Measurements from ENCODE around the gene DNAH8.

DNAH8 gene

GRCh38 chr6:38776515-38776914 lies 61.4 kb downstream of the DNAH8 start:
- Histone ChIP-seq H3K4me3 (ENCODE audit: low read depth in 1 of 2, low read length in 1 of 2) (no peak overlapping the region), H3K27me3 (no peaks in the 10 kb centered on the region), H3K9me3 (no peaks in the 10 kb centered on the region), H3K4me1 (ENCODE audit: control insufficient read depth in 1 of 2, insufficient read depth in 1 of 2, low read depth in 1 of 2, low read length in 1 of 2) (no peaks in the 10 kb centered on the region), H3K36me3 (no peaks in the 10 kb centered on the region), H3K27ac (no peak overlapping the region)
- TF ChIP-seq, protein P1, sequence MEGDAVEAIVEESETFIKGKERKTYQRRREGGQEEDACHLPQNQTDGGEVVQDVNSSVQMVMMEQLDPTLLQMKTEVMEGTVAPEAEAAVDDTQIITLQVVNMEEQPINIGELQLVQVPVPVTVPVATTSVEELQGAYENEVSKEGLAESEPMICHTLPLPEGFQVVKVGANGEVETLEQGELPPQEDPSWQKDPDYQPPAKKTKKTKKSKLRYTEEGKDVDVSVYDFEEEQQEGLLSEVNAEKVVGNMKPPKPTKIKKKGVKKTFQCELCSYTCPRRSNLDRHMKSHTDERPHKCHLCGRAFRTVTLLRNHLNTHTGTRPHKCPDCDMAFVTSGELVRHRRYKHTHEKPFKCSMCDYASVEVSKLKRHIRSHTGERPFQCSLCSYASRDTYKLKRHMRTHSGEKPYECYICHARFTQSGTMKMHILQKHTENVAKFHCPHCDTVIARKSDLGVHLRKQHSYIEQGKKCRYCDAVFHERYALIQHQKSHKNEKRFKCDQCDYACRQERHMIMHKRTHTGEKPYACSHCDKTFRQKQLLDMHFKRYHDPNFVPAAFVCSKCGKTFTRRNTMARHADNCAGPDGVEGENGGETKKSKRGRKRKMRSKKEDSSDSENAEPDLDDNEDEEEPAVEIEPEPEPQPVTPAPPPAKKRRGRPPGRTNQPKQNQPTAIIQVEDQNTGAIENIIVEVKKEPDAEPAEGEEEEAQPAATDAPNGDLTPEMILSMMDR (IDR thresholded peaks at IDR 0.05) = no peak

DNA sequence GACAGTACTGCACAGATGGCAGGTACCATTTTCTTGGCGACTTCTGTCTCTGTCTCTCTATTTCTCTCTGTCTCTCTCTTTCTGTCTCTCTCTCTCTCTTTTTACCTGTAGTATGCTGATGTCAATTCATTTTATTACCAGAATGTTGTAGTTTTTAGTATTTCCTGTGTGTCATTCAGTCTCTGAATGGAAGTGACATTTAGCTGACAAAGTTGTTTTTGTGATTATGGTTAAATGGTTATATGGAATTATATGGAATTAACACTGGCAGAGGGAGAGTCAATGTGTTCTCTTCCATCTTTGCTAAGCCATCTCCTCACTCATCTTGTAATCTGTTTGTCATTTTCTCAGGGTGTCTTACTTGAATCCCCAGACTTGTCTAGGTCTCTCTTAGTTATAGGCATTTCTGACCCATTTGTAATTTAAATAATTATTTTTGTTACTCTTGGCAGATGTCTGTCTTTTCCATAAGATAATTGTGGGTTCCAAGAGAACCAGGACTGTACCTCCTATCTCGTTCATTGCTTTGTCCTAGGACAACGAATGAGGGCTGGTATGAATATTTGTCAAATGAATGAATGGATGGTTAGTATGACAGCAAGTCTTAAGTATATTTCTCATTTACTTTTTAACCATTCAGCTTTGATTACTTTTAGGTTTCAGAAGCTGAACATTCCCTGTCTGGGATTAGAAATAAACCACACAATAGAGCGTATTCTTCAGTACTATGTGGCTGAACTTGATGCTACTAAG lies 64.4 kb downstream of the DNAH8 start:
- Histone ChIP-seq H3K4me3 (ENCODE audit: low read depth in 1 of 2, low read length in 1 of 2) (no peak overlapping the region), H3K9me3 (no peaks in the 10 kb centered on the region), H3K4me1 (ENCODE audit: control insufficient read depth in 1 of 2, insufficient read depth in 1 of 2, low read depth in 1 of 2, low read length in 1 of 2) (no peaks in the 10 kb centered on the region), H3K27ac (no peak overlapping the region), H3K27me3 (no peaks in the 10 kb centered on the region), H3K36me3 (no peaks in the 10 kb centered on the region)
- TF ChIP-seq, protein P1 (IDR thresholded peaks at IDR 0.05) = no peak

DNA sequence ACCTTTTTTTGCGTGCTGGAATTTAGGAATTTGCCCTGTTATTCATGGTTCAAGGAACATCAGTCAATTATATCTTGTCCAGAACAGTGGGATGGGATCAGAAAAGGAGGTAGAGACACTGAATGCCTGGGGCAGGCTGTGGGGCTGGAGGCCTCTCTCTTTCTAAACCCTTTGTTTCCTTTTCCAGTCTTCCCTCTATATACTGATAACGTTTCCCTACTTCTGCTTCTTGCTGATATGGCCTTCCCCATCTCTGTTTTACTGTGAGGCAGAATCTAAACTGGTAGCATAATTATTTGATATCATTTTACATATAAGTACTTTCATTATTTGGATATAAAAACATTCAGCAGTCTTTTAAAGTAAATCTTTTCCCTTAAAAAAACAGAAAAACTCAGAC lies 67.5 kb downstream of the DNAH8 start:
- H3K27me3 ChIP-seq = no peaks in the 10 kb centered on the region

GRCh38 chr6:38783443-38784228 lies 68.5 kb downstream of the DNAH8 start:
- Histone ChIP-seq H3K4me1 (ENCODE audit: control insufficient read depth in 1 of 2, insufficient read depth in 1 of 2, low read depth in 1 of 2, low read length in 1 of 2) (no peaks in the 10 kb centered on the region), H3K4me3 (ENCODE audit: low read depth in 1 of 2, low read length in 1 of 2) (no peak overlapping the region), H3K9me3 (no peaks in the 10 kb centered on the region), H3K27ac (no peak overlapping the region), H3K27me3 (no peaks in the 10 kb centered on the region), H3K36me3 (no peaks in the 10 kb centered on the region)
- TF ChIP-seq, protein P1 (IDR thresholded peaks at IDR 0.05) = no peak

More for the DNA sequence above, 67.5 kb downstream of the DNAH8 start:
- Histone ChIP-seq H3K27ac (no peak overlapping the region), H3K36me3 (no peaks in the 10 kb centered on the region), H3K4me1 (ENCODE audit: control insufficient read depth in 1 of 2, insufficient read depth in 1 of 2, low read depth in 1 of 2, low read length in 1 of 2) (no peaks in the 10 kb centered on the region), H3K9me3 (no peaks in the 10 kb centered on the region), H3K4me3 (ENCODE audit: low read depth in 1 of 2, low read length in 1 of 2) (no peak overlapping the region)
- TF ChIP-seq, protein P1 (IDR thresholded peaks at IDR 0.05) = no peak

DNA sequence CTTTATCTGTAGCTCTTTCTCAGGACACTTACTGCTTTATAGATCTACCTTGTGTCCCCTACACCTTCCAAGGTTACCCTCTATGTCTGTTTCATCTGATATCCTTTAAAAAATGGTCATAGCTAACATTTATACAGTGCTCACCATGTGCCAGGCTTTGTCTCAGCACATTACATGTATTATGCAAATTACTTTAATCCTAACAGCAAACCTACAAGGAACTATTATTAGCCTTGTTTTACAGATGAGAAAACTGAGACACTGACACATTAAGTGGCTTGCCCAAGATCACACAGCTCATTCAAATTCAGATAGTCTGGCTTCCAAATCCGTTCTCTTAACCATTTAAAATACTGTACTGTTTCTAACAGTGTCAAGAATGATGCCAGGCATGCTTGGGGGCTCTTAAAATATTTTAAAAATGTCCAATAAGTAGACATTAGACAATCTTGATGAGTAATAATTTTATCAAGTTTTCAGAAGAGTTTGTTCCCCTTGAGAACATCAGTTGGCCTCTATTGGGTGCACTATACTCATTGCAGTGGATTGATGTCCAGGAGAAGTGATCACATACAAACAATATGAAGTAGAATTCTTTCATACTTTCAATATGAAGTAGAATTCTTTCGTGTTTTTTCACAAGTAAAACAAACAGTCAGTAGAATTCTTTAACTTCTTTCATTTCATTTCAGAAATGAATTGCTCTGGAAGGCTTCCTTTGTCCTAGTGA lies 69.6 kb downstream of the DNAH8 start:
- H3K4me3 ChIP-seq (ENCODE audit: low read depth in 1 of 2, low read length in 1 of 2) = no peak overlapping the region
- TF ChIP-seq, protein P1 (IDR thresholded peaks at IDR 0.05) = no peak
- no peak overlapping the region for H3K27ac ChIP-seq
- H3K4me1 ChIP-seq (ENCODE audit: control insufficient read depth in 1 of 2, insufficient read depth in 1 of 2, low read depth in 1 of 2, low read length in 1 of 2) = no peaks in the 10 kb centered on the region
- H3K27me3 ChIP-seq = no peaks in the 10 kb centered on the region
- no peaks in the 10 kb centered on the region for H3K9me3 ChIP-seq
- no peaks in the 10 kb centered on the region for H3K36me3 ChIP-seq
